ENCODE data around the gene CMTM1.

Gene CMTM1, protein sequence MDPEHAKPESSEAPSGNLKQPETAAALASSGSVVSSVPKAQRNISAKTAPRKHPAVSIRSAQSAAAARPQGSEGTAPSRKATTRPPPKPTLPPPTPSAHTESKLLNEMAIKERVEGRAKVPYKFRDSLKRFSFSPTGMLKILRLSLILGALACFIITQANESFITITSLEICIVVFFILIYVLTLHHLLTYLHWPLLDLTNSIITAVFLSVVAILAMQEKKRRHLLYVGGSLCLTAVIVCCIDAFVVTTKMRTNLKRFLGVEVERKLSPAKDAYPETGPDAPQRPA

DNA sequence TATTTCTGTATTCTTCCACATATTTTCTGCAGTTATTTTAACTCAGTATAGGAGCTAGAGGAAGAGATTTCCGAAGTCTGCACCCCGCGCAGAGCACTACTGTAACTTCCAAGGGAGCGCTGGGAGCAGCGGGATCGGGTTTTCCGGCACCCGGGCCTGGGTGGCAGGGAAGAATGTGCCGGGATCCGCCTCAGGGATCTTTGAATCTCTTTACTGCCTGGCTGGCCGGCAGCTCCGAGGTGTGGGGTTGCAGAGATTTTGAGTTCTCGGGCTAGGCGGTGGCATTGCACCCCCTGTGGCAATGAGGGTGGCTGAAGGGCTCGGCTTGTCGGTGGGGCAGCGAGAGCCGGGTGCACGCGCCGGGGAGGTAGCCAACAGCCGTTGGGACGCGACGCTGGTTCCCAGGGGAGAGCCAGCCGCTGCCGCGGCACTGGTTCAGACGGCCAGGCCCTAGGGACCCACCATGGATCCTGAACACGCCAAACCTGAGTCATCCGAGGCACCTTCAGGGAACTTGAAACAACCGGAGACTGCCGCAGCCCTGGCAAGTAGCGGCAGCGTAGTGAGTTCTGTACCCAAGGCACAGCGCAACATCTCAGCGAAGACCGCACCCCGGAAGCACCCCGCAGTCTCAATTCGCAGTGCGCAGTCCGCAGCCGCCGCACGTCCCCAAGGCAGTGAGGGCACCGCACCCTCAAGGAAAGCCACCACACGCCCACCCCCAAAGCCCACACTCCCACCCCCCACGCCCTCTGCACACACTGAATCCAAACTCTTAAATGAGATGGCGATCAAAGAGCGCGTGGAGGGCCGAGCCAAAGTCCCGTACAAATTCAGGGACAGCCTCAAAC is at the start of gene CMTM1:
CMTM1 (plus strand) TSS at position 389 of the 851 bp plus-strand sequence; CDS start at position 464, 75 bp downstream.
- TF ChIP-seq, protein P1, sequence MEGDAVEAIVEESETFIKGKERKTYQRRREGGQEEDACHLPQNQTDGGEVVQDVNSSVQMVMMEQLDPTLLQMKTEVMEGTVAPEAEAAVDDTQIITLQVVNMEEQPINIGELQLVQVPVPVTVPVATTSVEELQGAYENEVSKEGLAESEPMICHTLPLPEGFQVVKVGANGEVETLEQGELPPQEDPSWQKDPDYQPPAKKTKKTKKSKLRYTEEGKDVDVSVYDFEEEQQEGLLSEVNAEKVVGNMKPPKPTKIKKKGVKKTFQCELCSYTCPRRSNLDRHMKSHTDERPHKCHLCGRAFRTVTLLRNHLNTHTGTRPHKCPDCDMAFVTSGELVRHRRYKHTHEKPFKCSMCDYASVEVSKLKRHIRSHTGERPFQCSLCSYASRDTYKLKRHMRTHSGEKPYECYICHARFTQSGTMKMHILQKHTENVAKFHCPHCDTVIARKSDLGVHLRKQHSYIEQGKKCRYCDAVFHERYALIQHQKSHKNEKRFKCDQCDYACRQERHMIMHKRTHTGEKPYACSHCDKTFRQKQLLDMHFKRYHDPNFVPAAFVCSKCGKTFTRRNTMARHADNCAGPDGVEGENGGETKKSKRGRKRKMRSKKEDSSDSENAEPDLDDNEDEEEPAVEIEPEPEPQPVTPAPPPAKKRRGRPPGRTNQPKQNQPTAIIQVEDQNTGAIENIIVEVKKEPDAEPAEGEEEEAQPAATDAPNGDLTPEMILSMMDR (IDR thresholded peaks at IDR 0.05) = no peak
- TF ChIP-seq ZFX (IDR thresholded peaks at IDR 0.05; ENCODE audit: borderline replicate concordance) = no peak
- no peak within 1 kb of the TSS for H3K27ac ChIP-seq

DNA sequence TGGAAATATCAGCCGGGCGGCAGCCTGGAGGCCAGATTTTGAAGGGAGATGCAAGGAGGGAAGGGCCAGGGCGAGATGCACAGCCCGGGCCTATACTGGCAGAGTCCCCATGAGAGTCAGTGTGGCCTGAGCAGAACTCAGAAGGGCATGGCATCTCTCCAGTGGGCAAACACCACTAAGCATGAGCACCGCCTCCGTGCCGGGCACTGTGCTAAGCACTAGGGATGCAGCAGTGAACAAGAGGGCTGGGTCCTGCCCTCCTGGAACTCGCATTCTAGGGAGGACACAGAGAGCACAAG is 49.8 kb upstream of the CMTM1 start:
- no peak for TF ChIP-seq ZFX (IDR thresholded peaks at IDR 0.05; ENCODE audit: borderline replicate concordance)
- TF ChIP-seq, protein P1 (IDR thresholded peaks at IDR 0.05) = no peak
- peak overlapping the region; percentile 97 for H3K27ac ChIP-seq

DNA sequence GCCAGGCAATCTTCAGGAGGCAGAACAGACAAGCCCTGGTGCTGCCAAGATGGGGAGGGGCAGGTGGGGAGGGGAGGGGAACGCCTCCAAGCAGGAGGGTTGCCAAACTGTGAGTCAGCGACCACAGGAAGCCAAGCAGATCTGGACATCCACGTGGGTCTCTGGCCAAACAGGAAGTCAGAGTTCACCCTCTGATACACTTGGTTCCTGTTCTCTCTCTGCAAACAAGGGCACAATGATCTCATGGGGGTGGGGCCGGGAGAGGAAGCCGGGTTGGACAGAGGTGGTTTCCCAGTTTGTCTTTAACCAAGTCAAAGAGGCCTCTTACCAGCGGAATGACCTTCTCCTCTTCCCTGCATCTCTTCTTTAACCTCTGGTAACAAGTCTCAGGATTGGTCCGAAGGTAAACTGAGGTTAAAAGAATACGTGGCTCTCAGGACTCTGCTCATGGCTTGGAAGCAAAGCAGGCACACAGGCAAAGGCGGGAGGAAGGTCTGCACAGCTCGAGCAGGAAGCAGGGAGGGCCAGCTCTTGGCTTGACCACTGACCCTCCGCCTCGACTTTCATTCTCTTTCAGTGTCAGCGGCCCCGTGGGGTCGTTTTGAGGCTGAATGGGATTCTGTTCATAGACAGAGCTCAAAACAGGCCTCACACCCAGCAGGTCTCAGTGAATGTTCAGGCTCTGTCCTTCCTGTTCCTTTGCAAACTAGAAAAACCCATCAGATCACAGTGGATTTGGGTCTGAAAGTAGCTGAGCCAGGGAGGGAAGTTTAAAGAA is 49.2 kb upstream of the CMTM1 start:
- TF ChIP-seq, protein P1 (IDR thresholded peaks at IDR 0.05) = no peak
- TF ChIP-seq ZFX (IDR thresholded peaks at IDR 0.05; ENCODE audit: borderline replicate concordance) = no peak
- H3K27ac ChIP-seq = peak overlapping the region; percentile 97

DNA sequence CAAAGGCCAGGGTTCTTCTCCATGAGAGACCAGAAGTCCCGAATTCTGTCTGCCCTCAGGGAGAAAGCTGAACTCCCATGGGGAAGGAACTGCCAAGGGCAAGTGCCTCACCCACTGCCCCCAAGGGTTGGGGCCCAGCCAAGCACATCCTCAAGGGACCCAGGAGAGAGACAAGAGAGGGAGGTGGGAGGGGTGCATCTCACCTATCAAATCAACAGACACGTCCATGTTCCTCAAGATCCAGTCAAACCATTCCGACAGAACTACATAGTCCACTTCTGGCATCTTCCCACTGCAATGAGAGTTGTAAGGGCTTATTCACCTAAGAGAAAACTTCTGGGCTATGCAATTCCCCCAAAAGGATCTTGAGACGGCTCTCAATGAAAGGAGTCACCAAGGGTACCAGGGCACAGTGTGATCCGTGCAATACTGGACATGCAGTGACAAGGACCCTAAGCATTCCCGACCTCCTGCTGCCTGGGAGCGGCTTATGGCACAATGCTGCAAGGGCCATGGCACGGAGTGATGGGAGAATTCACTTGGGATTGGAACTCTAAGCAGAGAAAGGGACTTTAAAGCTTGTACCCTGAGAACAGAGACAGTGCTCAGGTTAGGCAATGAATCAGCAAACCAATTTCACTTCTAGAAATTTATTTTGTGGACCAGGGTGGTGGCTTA is 48.5 kb upstream of the CMTM1 start:
- TF ChIP-seq, protein P1 (IDR thresholded peaks at IDR 0.05) = no peak
- no peak for TF ChIP-seq ZFX (IDR thresholded peaks at IDR 0.05; ENCODE audit: borderline replicate concordance)
- H3K27ac ChIP-seq = peak overlapping the region; percentile 97

DNA sequence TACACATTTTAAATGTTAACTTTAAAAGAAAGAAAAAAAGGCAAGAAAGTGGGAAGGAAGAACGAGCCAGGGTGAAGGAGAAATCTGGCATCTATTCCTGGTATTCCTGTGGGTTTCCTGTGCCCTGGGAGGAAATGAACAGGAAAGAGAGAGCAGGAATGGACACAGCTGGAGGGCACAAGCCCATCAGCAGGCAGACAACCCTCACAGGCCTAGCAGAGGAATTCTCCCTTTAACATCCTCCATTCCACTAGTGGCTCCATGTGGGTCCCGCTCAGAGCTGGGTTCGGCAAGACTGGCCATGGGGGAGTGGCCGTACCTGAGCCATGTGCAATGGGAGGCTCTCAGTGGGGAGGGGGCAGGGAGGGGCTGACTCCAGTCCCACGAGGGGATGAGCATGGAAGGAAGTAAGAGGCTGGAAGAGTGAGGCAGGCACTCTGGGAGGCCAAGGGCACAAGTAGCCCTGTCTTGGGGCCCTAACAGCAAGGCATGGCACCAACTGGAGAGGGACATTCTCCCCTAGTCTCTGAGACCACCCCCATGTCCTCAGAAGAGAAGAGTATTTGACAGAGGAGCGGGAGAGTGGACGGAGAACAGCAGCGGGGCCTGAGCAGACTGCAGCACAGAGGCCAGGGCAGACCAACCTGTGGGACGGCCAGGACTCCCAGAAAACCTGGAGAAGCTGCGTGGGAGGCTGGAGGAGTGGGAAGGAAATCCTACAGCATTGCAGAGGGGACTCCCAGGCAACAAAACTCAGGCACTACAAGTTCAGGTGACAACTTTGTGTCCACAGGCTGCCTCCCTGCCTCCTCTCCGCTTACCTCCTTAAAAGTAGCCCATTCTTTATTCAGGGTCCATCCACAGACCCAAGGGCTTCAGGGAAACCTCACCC is 46.5 kb upstream of the CMTM1 start:
- TF ChIP-seq ZFX (IDR thresholded peaks at IDR 0.05; ENCODE audit: borderline replicate concordance) = no peak
- TF ChIP-seq, protein P1 (IDR thresholded peaks at IDR 0.05) = no peak
- H3K27ac ChIP-seq = no peak overlapping the region
